PFSK-1 (cell line): ENCODE measurements around the gene APOO.

Experiments
- FOXP2 ChIP-seq: optimal IDR thresholded peaks from 2 replicates; pipeline ENCODE3; 2011; ENCODE audit warnings: borderline replicate concordance, control low read depth, inconsistent platforms; ENCODE audit not compliant: insufficient read depth; ENCODE audit errors: extremely low read length, extremely low read depth
- POLR2AphosphoS5 ChIP-seq: IDR thresholded peaks from 2 replicates; pipeline ENCODE4 v1.6.1; 2012; ENCODE audit warnings: low read depth, mild to moderate bottlenecking, control low read depth, low read length, moderate library complexity
- REST ChIP-seq, 2 experiments: IDR thresholded peaks; 2 replicates each; pipeline versions ENCODE4 v1.6.1 to v1.8.0; 2011 to 2012; ENCODE audit warnings: low read depth in 2 of 2, low read length in 2 of 2, control low read depth in 1 of 2, inconsistent platforms in 1 of 2, mild to moderate bottlenecking in 1 of 2, moderate library complexity in 1 of 2; ENCODE audit not compliant: insufficient read depth in 1 of 2
- SIN3A ChIP-seq: IDR thresholded peaks from 2 replicates; pipeline ENCODE4 v1.6.1; 2012; ENCODE audit warnings: mild to moderate bottlenecking, low read length, moderate library complexity, borderline replicate concordance; ENCODE audit not compliant: insufficient read depth
- TAF1 ChIP-seq: IDR thresholded peaks from 2 replicates; pipeline ENCODE4 v1.6.1; 2012; ENCODE audit warnings: low read length, control low read depth, borderline replicate concordance; ENCODE audit not compliant: insufficient read depth

Gene APOO

GRCh38 chrX:23919148-23919547 is 11.4 kb upstream of the APOO start:
- TF ChIP-seq REST (IDR thresholded peaks at IDR 0.05; ENCODE audit: insufficient read depth in 1 of 2, low read depth in 2 of 2, low read length in 2 of 2) = no peak
- TF ChIP-seq POLR2AphosphoS5 = no peak
- TF ChIP-seq SIN3A = no peak
- no peak for TF ChIP-seq TAF1
- TF ChIP-seq FOXP2 = no peak

GRCh38 chrX:23911126-23911835 is 3.5 kb upstream of the APOO start:
- no peak for TF ChIP-seq FOXP2
- TF ChIP-seq POLR2AphosphoS5 = no peak
- TF ChIP-seq SIN3A = no peak
- no peak for TF ChIP-seq TAF1
- no peak for TF ChIP-seq REST (IDR thresholded peaks at IDR 0.05; ENCODE audit: insufficient read depth in 1 of 2, low read depth in 2 of 2, low read length in 2 of 2)

- no peak for TF ChIP-seq REST (IDR thresholded peaks at IDR 0.05; ENCODE audit: insufficient read depth in 1 of 2, low read depth in 2 of 2, low read length in 2 of 2)
- TF ChIP-seq SIN3A = no peak
These were observed 674 bp upstream of the APOO start for GRCh38 chrX:23908219-23909004.

- TF ChIP-seq POLR2AphosphoS5 (no peak), REST (IDR thresholded peaks at IDR 0.05; ENCODE audit: insufficient read depth in 1 of 2, low read depth in 2 of 2, low read length in 2 of 2) (no peak), TAF1 (no peak), SIN3A (no peak), FOXP2 (no peak)
These were observed 634 bp downstream of the APOO start for GRCh38 chrX:23907111-23907497.
